Measurements from ENCODE around the gene CNOT11.

Gene CNOT11

DNA sequence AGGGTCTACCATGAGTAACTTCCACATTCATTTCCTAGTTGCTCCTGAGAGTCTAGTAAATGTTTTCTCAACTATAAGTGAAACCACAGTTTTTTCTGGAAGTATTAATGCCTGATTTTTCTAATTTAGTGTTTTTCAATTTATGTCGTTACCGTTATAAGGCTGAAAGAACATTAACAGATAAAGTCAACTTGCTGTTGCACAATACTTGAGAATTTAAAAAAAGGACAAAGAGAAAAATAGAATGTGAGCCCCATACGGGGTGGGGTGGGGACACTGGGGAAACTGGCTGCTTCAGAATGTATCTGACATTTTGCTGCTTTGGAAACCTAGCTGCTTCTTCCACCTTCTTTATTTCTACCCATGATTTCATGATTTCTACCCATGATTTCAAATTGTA lies 26.2 kb downstream of the CNOT11 start:
- no peak overlapping the region for H3K4me3 ChIP-seq (ENCODE audit: low read length)

GRCh38 chr2:101281482-101281881 lies 28.8 kb downstream of the CNOT11 start:
- Histone ChIP-seq H2AFZ (ENCODE audit: low read depth, low read length) (no peak overlapping the region), H3K9ac (ENCODE audit: low read length) (no peak overlapping the region), H3K4me1 (ENCODE audit: low read length) (peaks cover 8% of the 10 kb centered on the region), H4K20me1 (ENCODE audit: insufficient read depth, low read length) (no peaks in the 10 kb centered on the region), H3K79me2 (ENCODE audit: low read length) (no peaks in the 10 kb centered on the region), H3K27me3 (ENCODE audit: low read depth, low read length) (peaks cover 31% of the 10 kb centered on the region), H3K4me3 (ENCODE audit: low read length) (no peak overlapping the region), H3K36me3 (replicated peaks; ENCODE audit: low read depth, low read length) (no peaks in the 10 kb centered on the region), H3K9me3 (ENCODE audit: insufficient read depth, low read length) (no peaks in the 10 kb centered on the region), H3K4me2 (ENCODE audit: low read length) (no peak overlapping the region), H3K27ac (ENCODE audit: low read length) (no peak overlapping the region)
- TF ChIP-seq EZH2phosphoT487 (IDR thresholded peaks at IDR 0.05; ENCODE audit: low read depth) (no peak), CTCF (IDR thresholded peaks at IDR 0.05; ENCODE audit: low read depth, low read length) (no peak)

More for the DNA sequence above, 26.2 kb downstream of the CNOT11 start:
- no peak overlapping the region for H3K9ac ChIP-seq (ENCODE audit: low read length)
- no peak overlapping the region for H3K27ac ChIP-seq (ENCODE audit: low read length)
- peaks cover 8% of the 10 kb centered on the region for H3K4me1 ChIP-seq (ENCODE audit: low read length)
- peaks cover 29% of the 10 kb centered on the region for H3K27me3 ChIP-seq (ENCODE audit: low read depth, low read length)
- TF ChIP-seq CTCF (IDR thresholded peaks at IDR 0.05; ENCODE audit: low read depth, low read length) (no peak), EZH2phosphoT487 (IDR thresholded peaks at IDR 0.05; ENCODE audit: low read depth) (no peak)
- no peaks in the 10 kb centered on the region for H4K20me1 ChIP-seq (ENCODE audit: insufficient read depth, low read length)
- no peaks in the 10 kb centered on the region for H3K79me2 ChIP-seq (ENCODE audit: low read length)
- H3K36me3 ChIP-seq (replicated peaks; ENCODE audit: low read depth, low read length), result no peaks in the 10 kb centered on the region
- no peak overlapping the region for H2AFZ ChIP-seq (ENCODE audit: low read depth, low read length)
- no peak overlapping the region for H3K4me2 ChIP-seq (ENCODE audit: low read length)
- H3K9me3 ChIP-seq (ENCODE audit: insufficient read depth, low read length), result no peaks in the 10 kb centered on the region

DNA sequence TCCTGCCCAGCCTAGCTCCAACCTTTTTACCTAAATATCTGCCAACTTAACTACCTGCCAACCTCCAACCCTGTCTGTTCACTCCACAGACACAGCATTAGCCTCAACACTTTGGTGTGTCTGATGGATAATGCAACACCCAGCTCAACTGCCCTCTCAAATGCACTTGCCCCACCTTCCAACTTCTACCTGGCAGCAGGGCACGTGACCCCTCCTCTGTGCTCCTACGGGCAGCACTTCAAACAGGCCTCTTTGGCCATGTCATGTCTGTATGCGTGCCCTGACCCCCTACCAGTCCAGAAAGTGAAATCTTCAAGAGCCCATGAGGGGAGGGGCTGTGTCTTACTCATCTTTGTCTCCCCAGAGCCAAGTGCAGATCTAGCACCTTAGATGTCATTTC lies 30.3 kb downstream of the CNOT11 start:
- no peaks in the 10 kb centered on the region for H3K36me3 ChIP-seq (replicated peaks; ENCODE audit: low read depth, low read length)
- no peak overlapping the region for H3K9ac ChIP-seq (ENCODE audit: low read length)
- H4K20me1 ChIP-seq (ENCODE audit: insufficient read depth, low read length), result no peaks in the 10 kb centered on the region
- no peak overlapping the region for H3K4me3 ChIP-seq (ENCODE audit: low read length)
- peaks cover 27% of the 10 kb centered on the region for H3K27me3 ChIP-seq (ENCODE audit: low read depth, low read length)
- no peak for TF ChIP-seq CTCF (IDR thresholded peaks at IDR 0.05; ENCODE audit: low read depth, low read length)
- no peak for TF ChIP-seq EZH2phosphoT487 (IDR thresholded peaks at IDR 0.05; ENCODE audit: low read depth)
- H3K27ac ChIP-seq (ENCODE audit: low read length), result no peak overlapping the region
- H3K79me2 ChIP-seq (ENCODE audit: low read length), result no peaks in the 10 kb centered on the region
- H3K4me1 ChIP-seq (ENCODE audit: low read length), result peaks cover 8% of the 10 kb centered on the region
- no peaks in the 10 kb centered on the region for H3K9me3 ChIP-seq (ENCODE audit: insufficient read depth, low read length)
- H2AFZ ChIP-seq (ENCODE audit: low read depth, low read length), result no peak overlapping the region
- H3K4me2 ChIP-seq (ENCODE audit: low read length), result no peak overlapping the region

DNA sequence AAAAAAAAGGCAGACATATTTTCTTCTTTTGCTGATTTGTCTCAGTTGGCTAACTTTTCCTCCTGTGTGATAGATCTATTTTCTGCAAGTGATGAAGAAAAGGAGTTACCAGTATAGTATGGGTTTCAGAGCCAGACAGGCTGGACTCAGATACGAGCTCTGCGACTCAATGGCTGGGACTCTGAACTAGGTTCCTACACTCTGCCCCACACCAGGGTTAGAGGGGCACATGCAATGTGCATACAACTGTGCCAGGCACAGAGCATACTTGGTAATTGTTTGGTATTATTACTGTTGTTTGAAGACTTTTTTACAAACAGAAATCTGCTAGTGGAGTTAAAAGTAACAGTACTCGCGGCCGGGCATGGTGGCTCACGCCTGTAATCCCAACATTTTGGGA lies 34.0 kb downstream of the CNOT11 start:
- no peak overlapping the region for H3K27ac ChIP-seq (ENCODE audit: low read length)
- H3K36me3 ChIP-seq (replicated peaks; ENCODE audit: low read depth, low read length), result no peaks in the 10 kb centered on the region
- no peaks in the 10 kb centered on the region for H3K4me1 ChIP-seq (ENCODE audit: low read length)
- peaks cover 15% of the 10 kb centered on the region for H3K27me3 ChIP-seq (ENCODE audit: low read depth, low read length)
- H4K20me1 ChIP-seq (ENCODE audit: insufficient read depth, low read length), result no peaks in the 10 kb centered on the region
- TF ChIP-seq CTCF (IDR thresholded peaks at IDR 0.05; ENCODE audit: low read depth, low read length) (no peak), EZH2phosphoT487 (IDR thresholded peaks at IDR 0.05; ENCODE audit: low read depth) (no peak)
- H3K4me2 ChIP-seq (ENCODE audit: low read length), result no peak overlapping the region
- no peaks in the 10 kb centered on the region for H3K9me3 ChIP-seq (ENCODE audit: insufficient read depth, low read length)
- H3K79me2 ChIP-seq (ENCODE audit: low read length), result no peaks in the 10 kb centered on the region
- H3K9ac ChIP-seq (ENCODE audit: low read length), result no peak overlapping the region
- no peak overlapping the region for H3K4me3 ChIP-seq (ENCODE audit: low read length)
- no peak overlapping the region for H2AFZ ChIP-seq (ENCODE audit: low read depth, low read length)
